Ovary (tissue), 9 donors: ENCODE measurements around the gene HMGN3. TPM values are rescaled to one million over a fixed set of nuclear protein-coding genes. Genes with fewer than 3 reads are reported as not detected.
"Not testable (repeated sequence)": the region's sequence is repeated elsewhere in the genome, so short reads cannot be mapped to it uniquely, and the experiment has no call there.

Experiments
- DNase-seq, 5 donors: peaks; one replicate each; pipeline ENCODE4 v3.0.0-alpha.2; 2019 to 2020
- H3K27ac ChIP-seq, 2 donors: fragments of 200-600 bp; one replicate each; pipeline versions ENCODE4 v1.5.1 to v1.8.0; 2019 to 2022
- H3K27me3 ChIP-seq: fragments of 200-600 bp; one replicate; pipeline ENCODE4 v1.8.0; 2022
- H3K36me3 ChIP-seq: fragments of 200-600 bp; sonication (generic); one replicate; pipeline ENCODE4 v1.5.1; 2019
- H3K4me1 ChIP-seq: one replicate; pipeline ENCODE4 v1.8.1; 2013; ENCODE audit warnings: mild to moderate bottlenecking, moderate library complexity; ENCODE audit not compliant: insufficient read depth
- H3K4me3 ChIP-seq: fragments of 200-600 bp; sonication (generic); one replicate; pipeline ENCODE4 v1.5.1; 2017
- H3K9me3 ChIP-seq, 2 donors: fragments of 200-600 bp in 1 of 2; sonication (generic) in 1 of 2; one replicate each; pipeline versions ENCODE4 v1.5.1 to v1.8.1; 2013 to 2019; ENCODE audit warnings: mild to moderate bottlenecking in 1 of 2, moderate library complexity in 1 of 2
- EP300 ChIP-seq: sonication (generic); formaldehyde crosslinking; IDR thresholded peaks from one replicate; pipeline ENCODE4 v1.6.1; 2017; ENCODE audit warnings: antibody characterized with exemption
- POLR2A ChIP-seq: fragments of 450-650 bp; IDR thresholded peaks from one replicate; pipeline ENCODE4 v1.6.1; 2017; ENCODE audit warnings: antibody characterized with exemption, mild to moderate bottlenecking, moderate library complexity
- WGBS, 3 donors: extraction: QIAGEN DNeasy Blood & Tissue Kit in 1 of 3; methylation state at CpG; one replicate each; pipeline versions ENCODE4 v1.1.5 to v1.1.7; 2013 to 2017; 5-methylcytosine and 5-hydroxymethylcytosine counted together
- intact Hi-C, 4 donors: fragments of 100-400 bp; cut with DNase I; formaldehyde crosslinking; loops; one replicate each; pipeline versions ENCODE4 v1.11.0 to v1.15.1; 2022 to 2023
- polyA plus RNA-seq, 2 donors: library from polyadenylated mRNA; stranded (reverse); fragments of 200-250 nt in 1 of 2; fragments of 350-450 nt in 1 of 2; fragmentation: Illumina TruSeq in 1 of 2; extraction: RNeasy Lipid Tissue Mini Kit (QIAGEN cat#74804) in 1 of 2; gene quantifications; one replicate each; pipeline ENCODE4 v1.2.3, GENCODE V29; 2013 to 2014
- total RNA-seq, 7 donors: library from RNA; depleted of rRNA in 2 of 7; stranded (reverse); fragments of >200 nt in 2 of 7; fragmentation: NEBNext Ultra II Directional in 3 of 7; extraction: Animal tissue kit (Norgen Biotek cat#: 25700) in 3 of 7; gene quantifications; one replicate each; pipeline versions ENCODE4 v1.1.0 to v1.2.4, GENCODE V29; 2016 to 2023
- TF ChIP-seq, protein P1 (sequence below), 3 donors: fragments of 450-650 bp in 2 of 3; fragments of 200-600 bp in 1 of 3; IDR thresholded peaks; one replicate each; pipeline versions ENCODE4 v1.5.1 to v1.8.0; 2016 to 2022; ENCODE audit warnings: antibody characterized with exemption in 3 of 3, mild to moderate bottlenecking in 1 of 3
- donor health status: DM: no; HTN: no; CAD: no; lungs with moderate emphysema.
- donor health status: DM: no; HTN: no; CAD: no.
- donor health status: Bipolar disorder and iron deficiency.
- donor health status: DM: yes; HTN: yes; CAD: no.
- donor health status: DM: no; HTN: no; CAD: no.
- donor health status: DM: yes; HTN: yes; CAD: no.

HMGN3 gene
- total and polyA plus RNA-seq, 9 donors, result 44.7 to 140 (median 69.9) TPM

- DNase-seq, result no peak
- intact Hi-C loops, result no loop called here
- Histone ChIP-seq H3K4me3 (no peak overlapping the region), H3K9me3 (no peaks in the 10 kb centered on the region), H3K27me3 (no peaks in the 10 kb centered on the region), H3K4me1 (no peaks in the 10 kb centered on the region), H3K36me3 (no peaks in the 10 kb centered on the region), H3K27ac (no peak overlapping the region)
- TF ChIP-seq POLR2A (no peak), EP300 (no peak)
- TF ChIP-seq, protein P1, sequence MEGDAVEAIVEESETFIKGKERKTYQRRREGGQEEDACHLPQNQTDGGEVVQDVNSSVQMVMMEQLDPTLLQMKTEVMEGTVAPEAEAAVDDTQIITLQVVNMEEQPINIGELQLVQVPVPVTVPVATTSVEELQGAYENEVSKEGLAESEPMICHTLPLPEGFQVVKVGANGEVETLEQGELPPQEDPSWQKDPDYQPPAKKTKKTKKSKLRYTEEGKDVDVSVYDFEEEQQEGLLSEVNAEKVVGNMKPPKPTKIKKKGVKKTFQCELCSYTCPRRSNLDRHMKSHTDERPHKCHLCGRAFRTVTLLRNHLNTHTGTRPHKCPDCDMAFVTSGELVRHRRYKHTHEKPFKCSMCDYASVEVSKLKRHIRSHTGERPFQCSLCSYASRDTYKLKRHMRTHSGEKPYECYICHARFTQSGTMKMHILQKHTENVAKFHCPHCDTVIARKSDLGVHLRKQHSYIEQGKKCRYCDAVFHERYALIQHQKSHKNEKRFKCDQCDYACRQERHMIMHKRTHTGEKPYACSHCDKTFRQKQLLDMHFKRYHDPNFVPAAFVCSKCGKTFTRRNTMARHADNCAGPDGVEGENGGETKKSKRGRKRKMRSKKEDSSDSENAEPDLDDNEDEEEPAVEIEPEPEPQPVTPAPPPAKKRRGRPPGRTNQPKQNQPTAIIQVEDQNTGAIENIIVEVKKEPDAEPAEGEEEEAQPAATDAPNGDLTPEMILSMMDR (IDR thresholded peaks at IDR 0.05), result no peak
- WGBS, 3 donors, result 64 to 68% (median 67%) methylated on average over 5 of the region's 5 CpGs
Observed at GRCh38 chr6:79257381-79258205, 23.1 kb upstream of the HMGN3 start.

- DNase-seq, intact Hi-C loops: not testable (repeated sequence)
Observed at GRCh38 chr6:79256770-79257169, 22.3 kb upstream of the HMGN3 start.

DNA sequence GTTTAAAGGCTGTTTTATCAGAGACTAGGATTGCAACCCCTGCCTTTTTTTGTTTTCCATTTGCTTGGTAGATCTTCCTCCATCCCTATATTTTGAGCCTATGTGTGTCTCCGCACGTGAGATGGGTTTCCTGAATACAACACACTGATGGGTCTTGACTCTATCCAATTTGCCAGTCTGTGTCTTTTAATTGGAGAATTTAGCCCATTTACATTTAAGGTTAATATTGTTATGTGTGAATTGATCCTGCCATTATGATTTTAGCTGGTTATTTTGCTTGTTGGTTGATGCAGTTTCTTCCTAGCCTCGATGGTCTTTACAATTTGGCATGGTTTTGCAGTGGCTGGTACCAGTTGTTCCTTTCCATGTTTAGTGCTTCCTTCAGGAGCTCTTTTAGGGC lies 20.6 kb upstream of the HMGN3 start:
- DNase-seq, H3K36me3 ChIP-seq, H3K4me1 ChIP-seq, H3K9me3 ChIP-seq, intact Hi-C loops, H3K4me3 ChIP-seq, H3K27ac ChIP-seq, H3K27me3 ChIP-seq: not testable (repeated sequence)
- 92 to 95% (median 94%) methylated on average over 3 of the region's 3 CpGs for WGBS, 3 donors

More at GRCh38 chr6:79256770-79257169, 22.3 kb upstream of the HMGN3 start:
- H3K4me3 ChIP-seq, H3K36me3 ChIP-seq, H3K4me1 ChIP-seq, H3K9me3 ChIP-seq, H3K27ac ChIP-seq, H3K27me3 ChIP-seq: not testable (repeated sequence)
- WGBS, 3 donors, result 78 to 84% (median 80%) methylated on average over 10 of the region's 10 CpGs

DNA sequence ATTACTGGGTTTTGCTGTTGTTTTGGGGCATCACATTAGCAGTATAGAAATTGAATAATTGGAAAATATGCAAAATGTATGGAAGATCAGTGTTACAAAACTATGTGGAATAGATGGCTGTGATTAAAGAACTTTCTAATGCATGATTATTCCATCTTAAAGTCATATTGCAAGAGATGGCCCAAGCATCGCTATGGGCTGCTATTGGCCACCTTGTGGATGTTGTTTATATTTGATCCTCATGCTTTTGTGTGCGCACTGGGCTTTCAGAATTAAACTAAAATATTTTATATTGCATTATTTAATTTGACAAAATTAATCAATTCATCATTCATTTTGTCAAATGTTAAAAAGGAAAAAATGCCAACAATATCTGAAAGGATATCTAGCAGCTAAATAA lies 16.1 kb upstream of the HMGN3 start:
- no peak for DNase-seq
- Histone ChIP-seq H3K27me3 (no peaks in the 10 kb centered on the region), H3K27ac (no peak overlapping the region), H3K36me3 (no peaks in the 10 kb centered on the region), H3K4me3 (no peak overlapping the region), H3K9me3 (no peaks in the 10 kb centered on the region), H3K4me1 (no peaks in the 10 kb centered on the region)
- TF ChIP-seq, protein P1 (IDR thresholded peaks at IDR 0.05), result no peak
- TF ChIP-seq EP300 (no peak), POLR2A (no peak)
- intact Hi-C loops, result no loop called here
- WGBS, 3 donors, result 87 to 90% (median 89%) methylated on average over 2 of the region's 2 CpGs

DNA sequence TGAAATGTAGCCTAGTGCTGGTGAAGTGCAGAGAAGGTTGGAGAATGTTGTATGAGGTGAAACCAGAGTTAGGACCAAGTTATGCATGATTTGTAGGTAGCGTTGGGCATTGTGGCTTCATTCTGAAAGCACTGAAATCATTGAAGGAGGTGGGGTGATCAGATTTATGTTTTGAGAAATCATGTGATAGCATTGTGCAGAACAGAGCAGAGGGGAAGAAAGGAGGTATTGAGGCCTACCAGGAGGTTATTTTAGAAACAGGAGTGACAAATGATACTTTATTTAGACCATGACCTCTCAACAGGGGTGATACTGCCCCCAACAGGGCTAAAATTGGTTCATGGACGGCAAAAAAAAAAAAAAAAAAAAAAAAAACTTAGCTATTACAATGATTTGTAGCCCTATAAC lies 15.6 kb upstream of the HMGN3 start:
- Histone ChIP-seq H3K4me1 (no peaks in the 10 kb centered on the region), H3K36me3 (no peaks in the 10 kb centered on the region), H3K27ac (no peak overlapping the region), H3K4me3 (no peak overlapping the region), H3K27me3 (no peaks in the 10 kb centered on the region), H3K9me3 (no peaks in the 10 kb centered on the region)
- no peak for TF ChIP-seq EP300
- TF ChIP-seq POLR2A, result no peak
- TF ChIP-seq, protein P1 (IDR thresholded peaks at IDR 0.05), result no peak
- intact Hi-C loops, result no loop called here
- DNase-seq, result no peak
- WGBS, 3 donors, result 68 to 84% (median 80%) methylated on average over 2 of the region's 2 CpGs
